Left kidney (tissue), 8 donors: Measurements from ENCODE around the gene TUBD1. TPM values are rescaled to one million over a fixed set of nuclear protein-coding genes. Genes with fewer than 3 reads are reported as not detected.
"Not testable (repeated sequence)": the region's sequence is repeated elsewhere in the genome, so short reads cannot be mapped to it uniquely, and the experiment has no call there.

Experiments
- DNase-seq: peaks from one replicate; pipeline ENCODE4 v3.0.0-alpha.2; 2013
- long read RNA-seq, 8 donors: transcript quantifications; one replicate each; lab custom pipeline, GENCODE V29; 2026
- polyA plus RNA-seq: library from polyadenylated mRNA; unstranded; fragments of 120-200 nt; gene quantifications from one replicate; pipeline ENCODE4 v1.2.1, GENCODE V29; 2013; ENCODE audit not compliant: insufficient read length

Gene TUBD1
- 23.7 TPM for polyA plus RNA-seq
- long read RNA-seq, donor 1, partial matches to known transcripts = 0 of 3 reads
- long read RNA-seq, donor 1, other reads (novel, unspliced or antisense) = 0 of 3 reads
- long read RNA-seq, donor 2, partial matches to known transcripts = 0 of 2 reads
- long read RNA-seq, donor 2, other reads (novel, unspliced or antisense) = 0 of 2 reads
- long read RNA-seq, donor 3, partial matches to known transcripts = 0 of 1 reads
- long read RNA-seq, donor 3, other reads (novel, unspliced or antisense) = 0 of 1 reads
- long read RNA-seq, donor 4 = 0 reads
- long read RNA-seq, donor 5, partial matches to known transcripts = 5 of 8 reads
- long read RNA-seq, donor 5, other reads (novel, unspliced or antisense) = 0 of 8 reads
- long read RNA-seq, donor 6, partial matches to known transcripts = 0 of 2 reads
- long read RNA-seq, donor 6, other reads (novel, unspliced or antisense) = 0 of 2 reads
- long read RNA-seq, donor 7, partial matches to known transcripts = 0 of 2 reads
- long read RNA-seq, donor 7, other reads (novel, unspliced or antisense) = 0 of 2 reads
- long read RNA-seq, donor 8, partial matches to known transcripts = 0 of 1 reads
- long read RNA-seq, donor 8, other reads (novel, unspliced or antisense) = 0 of 1 reads

- DNase-seq = peak; percentile 99
Observed at GRCh38 chr17:59892924-59893675, at the start of gene TUBD1, which contains the start of gene RPS6KB1. Gene TUBD1 (minus strand): TSS chr17:59892943. CDS start chr17:59891002, 1,941 bp downstream. Gene RPS6KB1 (plus strand): TSS chr17:59893121. CDS start chr17:59893185, 64 bp downstream.

- no peak for DNase-seq
Observed at GRCh38 chr17:59941131-59941530, 48.4 kb upstream of the TUBD1 start.

GRCh38 chr17:59940697-59941096 lies 48.0 kb upstream of the TUBD1 start:
- not testable (repeated sequence) for DNase-seq

GRCh38 chr17:59933317-59933716 lies 40.6 kb upstream of the TUBD1 start:
- not testable (repeated sequence) for DNase-seq

GRCh38 chr17:59930768-59931167 lies 38.0 kb upstream of the TUBD1 start:
- DNase-seq = not testable (repeated sequence)

GRCh38 chr17:59930121-59930520 lies 37.4 kb upstream of the TUBD1 start:
- not testable (repeated sequence) for DNase-seq

- DNase-seq = not testable (repeated sequence)
Observed at GRCh38 chr17:59920637-59921036, 27.9 kb upstream of the TUBD1 start.

GRCh38 chr17:59916446-59916845 lies 23.7 kb upstream of the TUBD1 start:
- DNase-seq = no peak

- peak; percentile 41 for DNase-seq
Observed at GRCh38 chr17:59914274-59914854, 21.6 kb upstream of the TUBD1 start.

GRCh38 chr17:59907467-59907866 lies 14.7 kb upstream of the TUBD1 start:
- DNase-seq = no peak

- no peak for DNase-seq
Observed at GRCh38 chr17:59903455-59903854, 10.7 kb upstream of the TUBD1 start.

- no peak for DNase-seq
Observed at GRCh38 chr17:59901604-59902003, 8.9 kb upstream of the TUBD1 start.

- DNase-seq = no peak
Observed at GRCh38 chr17:59899099-59899498, 6.4 kb upstream of the TUBD1 start.

GRCh38 chr17:59897090-59897489 lies 4.3 kb upstream of the TUBD1 start:
- DNase-seq = no peak

- peak; percentile 51 for DNase-seq
Observed at GRCh38 chr17:59893676-59894100, 945 bp upstream of the TUBD1 start.

GRCh38 chr17:59892251-59892923 lies 356 bp downstream of the TUBD1 start:
- DNase-seq = no peak

- DNase-seq = no peak
Observed at GRCh38 chr17:59890720-59891119, 2.0 kb downstream of the TUBD1 start.

GRCh38 chr17:59888145-59888750 lies 4.5 kb downstream of the TUBD1 start:
- DNase-seq = no peak

GRCh38 chr17:59884861-59885260 lies 7.9 kb downstream of the TUBD1 start:
- DNase-seq = no peak

- DNase-seq = no peak
Observed at GRCh38 chr17:59878624-59879023, 14.1 kb downstream of the TUBD1 start.

GRCh38 chr17:59877965-59878364 lies 14.8 kb downstream of the TUBD1 start:
- no peak for DNase-seq
